GM12878 (cell line): ENCODE measurements around the gene HCN1. TPM values are rescaled to one million over a fixed set of nuclear protein-coding genes. Genes with fewer than 3 reads are reported as not detected.

ENCODE experiments used
- ATAC-seq: fragments of 200-7000 bp; cut with Tn5 transposase; 3 replicates; pipeline ENCODE4 v1.9.1; 2020; ENCODE audit warnings: mild to moderate bottlenecking, moderate library complexity
- BruUV-seq: library from RNA; stranded (reverse); fragments of 400-500 nt; replicated peaks from 2 replicates; lab custom pipeline; 2021; lab: Mats Ljungman, UMichigan
- CTCF ChIA-PET: fragments of 300-600 bp; sonication (Branson Sonifier 250); formaldehyde crosslinking; extraction: SDS; loops from one replicate; lab custom pipeline; 2021; ENCODE audit warnings: inconsistent platforms; lab: Yijun Ruan, JAX
- POLR2A ChIA-PET: fragments of 350-600 bp; formaldehyde crosslinking; extraction: SDS; loops from one replicate; lab custom pipeline; 2021; ENCODE audit warnings: inconsistent platforms; lab: Charles Lee
- RAD21 ChIA-PET: fragments of 300-600 bp; sonication (Branson Sonifier 250); formaldehyde crosslinking; loops from one replicate; lab custom pipeline; 2023; ENCODE audit warnings: antibody characterized with exemption; ENCODE audit not compliant: unreplicated experiment; lab: Charles Lee
- SMC1A ChIA-PET: fragments of 300-600 bp; sonication (Branson Sonifier 250); formaldehyde crosslinking; loops from one replicate; lab custom pipeline; 2023; ENCODE audit not compliant: unreplicated experiment, uncharacterized antibody; lab: Charles Lee
- DNase-seq: peaks from one replicate; pipeline ENCODE4 v3.0.0-alpha.2; 2011; ENCODE audit warnings: low read depth, low spot score
- FAIRE-seq: peaks from 3 replicates; lab custom pipeline; 2011; peaks lifted over from hg19 to GRCh38; lab: Jason Lieb, UNC
- H2AFZ ChIP-seq: 2 replicates; pipeline ENCODE4 v1.6.0; 2011; ENCODE audit warnings: low read depth, low read length, control low read depth; ENCODE audit not compliant: control insufficient read depth
- H3K27ac ChIP-seq: 2 replicates; pipeline ENCODE4 v1.5.1; 2011; ENCODE audit warnings: control low read depth; ENCODE audit not compliant: control insufficient read depth, insufficient read depth
- H3K27me3 ChIP-seq, 2 experiments: replicated peaks in 1 of 2; 2 replicates each; pipeline versions ENCODE4 v1.6.0 to v1.6.1; 2011; ENCODE audit warnings: low read length in 1 of 2; ENCODE audit not compliant: control insufficient read depth in 2 of 2, insufficient read depth in 2 of 2
- H3K36me3 ChIP-seq, 2 experiments: 2 replicates each; pipeline ENCODE4 v1.5.1; 2011; ENCODE audit warnings: low read length in 1 of 2; ENCODE audit not compliant: control insufficient read depth in 2 of 2, insufficient read depth in 2 of 2
- H3K4me1 ChIP-seq: 2 replicates; pipeline ENCODE4 v1.6.1; 2011; ENCODE audit warnings: mild to moderate bottlenecking, low read length, moderate library complexity, mixed read lengths; ENCODE audit not compliant: control insufficient read depth, insufficient read depth
- H3K4me2 ChIP-seq: 2 replicates; pipeline ENCODE4 v1.6.0; 2011; ENCODE audit warnings: control low read depth; ENCODE audit not compliant: control insufficient read depth, insufficient read depth
- H3K4me3 ChIP-seq: fragments of 200-600 bp; sonication (generic); 2 replicates; pipeline ENCODE4 v1.5.1; 2016
- H3K79me2 ChIP-seq: 2 replicates; pipeline ENCODE4 v1.6.0; 2011; ENCODE audit warnings: low read length; ENCODE audit not compliant: control insufficient read depth, insufficient read depth
- H3K9ac ChIP-seq: 2 replicates; pipeline ENCODE4 v1.8.0; 2011; ENCODE audit warnings: low read length, control low read depth, mixed read lengths; ENCODE audit not compliant: control insufficient read depth, insufficient read depth
- H3K9me3 ChIP-seq: replicated peaks from 3 replicates; pipeline ENCODE4 v1.5.1; 2011; ENCODE audit warnings: mild to moderate bottlenecking, low read length; ENCODE audit not compliant: control insufficient read depth, insufficient read depth
- H4K20me1 ChIP-seq: 2 replicates; pipeline ENCODE4 v1.6.0; 2011; ENCODE audit not compliant: control insufficient read depth, insufficient read depth
- ELK1 ChIP-seq: IDR thresholded peaks from 2 replicates; pipeline ENCODE4 v1.6.1; 2012; ENCODE audit warnings: low read depth, low read length, improper control_type of control experiment
- HCFC1 ChIP-seq: fragments of 150-350 bp; IDR thresholded peaks from 2 replicates; pipeline ENCODE4 v1.6.1; 2014; ENCODE audit warnings: low read length
- MTA2 ChIP-seq: fragments of 450-650 bp; IDR thresholded peaks from 2 replicates; pipeline ENCODE4 v1.6.1; 2016; ENCODE audit warnings: low read depth, mild to moderate bottlenecking, moderate library complexity
- MYC ChIP-seq: IDR thresholded peaks from 2 replicates; pipeline ENCODE4 v1.6.1; 2011; ENCODE audit warnings: mild to moderate bottlenecking, low read length, moderate library complexity, inconsistent platforms; ENCODE audit not compliant: insufficient read depth, insufficient replicate concordance, insufficient read length, severe bottlenecking
- NFXL1 ChIP-seq: fragments of 450-650 bp; IDR thresholded peaks from 2 replicates; pipeline ENCODE4 v1.6.1; 2017; ENCODE audit warnings: antibody characterized with exemption, mild to moderate bottlenecking, borderline replicate concordance
- NFYA ChIP-seq: IDR thresholded peaks from 2 replicates; pipeline ENCODE4 v1.6.1; 2011; ENCODE audit warnings: low read depth, mild to moderate bottlenecking, low read length, improper control_type of control experiment, borderline replicate concordance
- NFYB ChIP-seq: IDR thresholded peaks from 2 replicates; pipeline ENCODE4 v1.6.1; 2011; ENCODE audit warnings: low read depth, mild to moderate bottlenecking, low read length, improper control_type of control experiment, moderate library complexity; ENCODE audit not compliant: insufficient read depth
- NR2C2 ChIP-seq: IDR thresholded peaks from 2 replicates; pipeline ENCODE4 v1.6.1; 2011; ENCODE audit warnings: borderline replicate concordance, low read depth; ENCODE audit not compliant: control insufficient read depth, insufficient read length
- PML ChIP-seq: IDR thresholded peaks from 2 replicates; pipeline ENCODE4 v1.6.1; 2012; ENCODE audit warnings: low read length, inconsistent platforms
- RCOR1 ChIP-seq: conservative IDR thresholded peaks from 2 replicates; pipeline ENCODE4 v1.6.1; 2012; ENCODE audit warnings: low read depth, low read length, improper control_type of control experiment
- RUNX3 ChIP-seq: IDR thresholded peaks from 2 replicates; pipeline ENCODE4 v1.6.1; 2012; ENCODE audit warnings: low read length, inconsistent platforms
- SREBF1 ChIP-seq: IDR thresholded peaks from 2 replicates; pipeline ENCODE4 v1.6.1; 2012; ENCODE audit warnings: mild to moderate bottlenecking, low read length
- STAT3 ChIP-seq: IDR thresholded peaks from 2 replicates; pipeline ENCODE4 v1.6.1; 2011; ENCODE audit warnings: low read depth, low read length, improper control_type of control experiment
- ZNF622 ChIP-seq: fragments of 450-650 bp; IDR thresholded peaks from 2 replicates; pipeline ENCODE4 v1.6.1; 2017; ENCODE audit warnings: mild to moderate bottlenecking, inconsistent platforms
- ZZZ3 ChIP-seq: IDR thresholded peaks from 2 replicates; pipeline ENCODE4 v1.6.1; 2011; ENCODE audit warnings: low read depth; ENCODE audit not compliant: control insufficient read depth, insufficient read length
- WGBS: methylation state at CpG from one replicate; pipeline ENCODE4 v1.1.6; 2016; ENCODE audit warnings: low lambda C conversion rate; ENCODE audit not compliant: insufficient replicate concordance, insufficient coverage; ENCODE audit errors: missing lambda C conversion rate; 5-methylcytosine and 5-hydroxymethylcytosine counted together
- in situ Hi-C: fragments of 300-500 bp; cut with MboI; formaldehyde crosslinking; loops from 9 replicates; pipeline ENCODE4 v1.14.3; 2018; ENCODE audit warnings: mixed read lengths
- intact Hi-C: fragments of 100-400 bp; cut with micrococcal nuclease; formaldehyde crosslinking; loops from one replicate; pipeline ENCODE4 v1.14.2; 2022; ENCODE audit not compliant: unreplicated experiment
- polyA plus RNA-seq, 11 experiments: library from polyadenylated mRNA; depleted of rRNA in 4 of 11; unstranded in 6 of 11; stranded (reverse) in 5 of 11; fragments of >200 nt; fragmentation: Nextera tagmentation in 4 of 11; fragmentation: Illumina TruSeq in 1 of 11; extraction: Ambion mirVana in 4 of 11; extraction: Trizol in 1 of 11; gene quantifications; 1 replicate in 1 of 11; 2 replicates in 10 of 11; pipeline versions ENCODE4 v1.2.1 to v1.2.3, GENCODE V29; 2011 to 2016; ENCODE audit warnings: inconsistent platforms in 2 of 11, missing spikeins in 2 of 11, low read depth in 1 of 11
- total RNA-seq, 4 experiments: library from RNA; depleted of rRNA in 3 of 4; stranded (reverse); fragments of >200 nt in 3 of 4; fragmentation: Illumina TruSeq in 1 of 4; extraction: Trizol in 1 of 4; gene quantifications; 2 replicates each; pipeline versions ENCODE4 v1.2.1 to v1.2.3, GENCODE V29; 2013 to 2021
- TF ChIP-seq, protein P1 (sequence below): fragments of 450-650 bp; IDR thresholded peaks from 2 replicates; pipeline ENCODE4 v1.6.1; 2017; ENCODE audit warnings: mild to moderate bottlenecking, moderate library complexity
- TF ChIP-seq, protein P2 (sequence below), 3 experiments: IDR thresholded peaks in 2 of 3; conservative IDR thresholded peaks in 1 of 3; 2 replicates each; pipeline ENCODE4 v1.5.1; 2011; ENCODE audit warnings: low read depth in 3 of 3, low read length in 3 of 3, mild to moderate bottlenecking in 3 of 3, control low read depth in 2 of 3, moderate library complexity in 2 of 3, inconsistent platforms in 1 of 3, mixed read lengths in 1 of 3; ENCODE audit not compliant: control insufficient read depth in 2 of 3, insufficient read depth in 1 of 3; ENCODE audit errors: extremely low read depth in 1 of 3

HCN1 gene
- total and polyA plus RNA-seq, 10 of the 15 experiments (the other 5 are each of a cell fraction or from before 2014, with no cell fraction given) = not detected

GRCh38 chr5:45408067-45408466 lies 288.1 kb downstream of the HCN1 start (continued):
- TF ChIP-seq MYC (no peak), HCFC1 (no peak), NFYA (no peak), NFYB (no peak)

DNA sequence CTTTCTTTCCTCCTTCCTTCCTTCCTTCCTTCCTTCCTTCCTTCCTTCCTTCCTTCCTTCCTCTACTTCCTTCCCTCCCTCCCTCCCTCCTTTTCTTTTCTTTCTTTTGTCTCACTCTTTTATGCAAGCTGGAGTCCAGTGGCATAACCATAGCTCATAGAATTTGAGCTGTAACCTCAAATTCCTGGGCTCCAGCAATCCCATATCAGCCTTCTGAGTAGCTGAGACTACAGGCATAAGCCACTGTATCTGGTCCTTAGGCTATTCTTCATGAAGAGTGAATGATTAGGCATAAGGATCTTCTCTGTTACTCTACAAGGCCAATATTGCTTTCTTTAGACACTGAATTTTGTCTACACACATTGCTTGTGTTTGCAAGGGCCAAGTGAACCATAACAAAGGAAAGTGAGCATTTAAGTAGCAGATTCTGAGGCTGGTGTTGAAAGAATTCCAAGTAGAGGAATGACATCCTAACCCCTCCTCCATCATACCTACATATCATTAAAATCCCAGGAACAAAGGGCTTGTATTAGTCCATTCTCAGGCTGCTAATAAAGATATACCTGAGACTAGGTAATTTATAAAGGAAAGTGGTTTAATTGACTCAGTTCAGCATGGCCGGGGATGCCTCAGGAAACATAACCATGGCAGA lies 293.2 kb downstream of the HCN1 start:
- DNase-seq = no peak
- CTCF ChIA-PET = no interaction called here
- WGBS = 0% methylated on average over 1 of the region's 1 CpG
- no peak for TF ChIP-seq ZZZ3
- TF ChIP-seq NFXL1 = no peak
- no peak for TF ChIP-seq MTA2
- TF ChIP-seq ELK1 = no peak
- TF ChIP-seq, protein P1, sequence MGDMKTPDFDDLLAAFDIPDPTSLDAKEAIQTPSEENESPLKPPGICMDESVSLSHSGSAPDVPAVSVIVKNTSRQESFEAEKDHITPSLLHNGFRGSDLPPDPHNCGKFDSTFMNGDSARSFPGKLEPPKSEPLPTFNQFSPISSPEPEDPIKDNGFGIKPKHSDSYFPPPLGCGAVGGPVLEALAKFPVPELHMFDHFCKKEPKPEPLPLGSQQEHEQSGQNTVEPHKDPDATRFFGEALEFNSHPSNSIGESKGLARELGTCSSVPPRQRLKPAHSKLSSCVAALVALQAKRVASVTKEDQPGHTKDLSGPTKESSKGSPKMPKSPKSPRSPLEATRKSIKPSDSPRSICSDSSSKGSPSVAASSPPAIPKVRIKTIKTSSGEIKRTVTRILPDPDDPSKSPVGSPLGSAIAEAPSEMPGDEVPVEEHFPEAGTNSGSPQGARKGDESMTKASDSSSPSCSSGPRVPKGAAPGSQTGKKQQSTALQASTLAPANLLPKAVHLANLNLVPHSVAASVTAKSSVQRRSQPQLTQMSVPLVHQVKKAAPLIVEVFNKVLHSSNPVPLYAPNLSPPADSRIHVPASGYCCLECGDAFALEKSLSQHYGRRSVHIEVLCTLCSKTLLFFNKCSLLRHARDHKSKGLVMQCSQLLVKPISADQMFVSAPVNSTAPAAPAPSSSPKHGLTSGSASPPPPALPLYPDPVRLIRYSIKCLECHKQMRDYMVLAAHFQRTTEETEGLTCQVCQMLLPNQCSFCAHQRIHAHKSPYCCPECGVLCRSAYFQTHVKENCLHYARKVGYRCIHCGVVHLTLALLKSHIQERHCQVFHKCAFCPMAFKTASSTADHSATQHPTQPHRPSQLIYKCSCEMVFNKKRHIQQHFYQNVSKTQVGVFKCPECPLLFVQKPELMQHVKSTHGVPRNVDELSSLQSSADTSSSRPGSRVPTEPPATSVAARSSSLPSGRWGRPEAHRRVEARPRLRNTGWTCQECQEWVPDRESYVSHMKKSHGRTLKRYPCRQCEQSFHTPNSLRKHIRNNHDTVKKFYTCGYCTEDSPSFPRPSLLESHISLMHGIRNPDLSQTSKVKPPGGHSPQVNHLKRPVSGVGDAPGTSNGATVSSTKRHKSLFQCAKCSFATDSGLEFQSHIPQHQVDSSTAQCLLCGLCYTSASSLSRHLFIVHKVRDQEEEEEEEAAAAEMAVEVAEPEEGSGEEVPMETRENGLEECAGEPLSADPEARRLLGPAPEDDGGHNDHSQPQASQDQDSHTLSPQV = no peak
- no peak for TF ChIP-seq SREBF1
- no peak for TF ChIP-seq ZNF622
- TF ChIP-seq RUNX3 = no peak
- no peak for TF ChIP-seq PML
- no peak for TF ChIP-seq STAT3
- TF ChIP-seq, protein P2, sequence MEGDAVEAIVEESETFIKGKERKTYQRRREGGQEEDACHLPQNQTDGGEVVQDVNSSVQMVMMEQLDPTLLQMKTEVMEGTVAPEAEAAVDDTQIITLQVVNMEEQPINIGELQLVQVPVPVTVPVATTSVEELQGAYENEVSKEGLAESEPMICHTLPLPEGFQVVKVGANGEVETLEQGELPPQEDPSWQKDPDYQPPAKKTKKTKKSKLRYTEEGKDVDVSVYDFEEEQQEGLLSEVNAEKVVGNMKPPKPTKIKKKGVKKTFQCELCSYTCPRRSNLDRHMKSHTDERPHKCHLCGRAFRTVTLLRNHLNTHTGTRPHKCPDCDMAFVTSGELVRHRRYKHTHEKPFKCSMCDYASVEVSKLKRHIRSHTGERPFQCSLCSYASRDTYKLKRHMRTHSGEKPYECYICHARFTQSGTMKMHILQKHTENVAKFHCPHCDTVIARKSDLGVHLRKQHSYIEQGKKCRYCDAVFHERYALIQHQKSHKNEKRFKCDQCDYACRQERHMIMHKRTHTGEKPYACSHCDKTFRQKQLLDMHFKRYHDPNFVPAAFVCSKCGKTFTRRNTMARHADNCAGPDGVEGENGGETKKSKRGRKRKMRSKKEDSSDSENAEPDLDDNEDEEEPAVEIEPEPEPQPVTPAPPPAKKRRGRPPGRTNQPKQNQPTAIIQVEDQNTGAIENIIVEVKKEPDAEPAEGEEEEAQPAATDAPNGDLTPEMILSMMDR (IDR thresholded peaks at IDR 0.05 in 2 of 3, conservative IDR thresholded peaks at IDR 0.05 in 1 of 3; ENCODE audit: control insufficient read depth in 2 of 3, extremely low read depth in 1 of 3, insufficient read depth in 1 of 3, low read depth in 3 of 3, low read length in 3 of 3) = no peak
- no peak for TF ChIP-seq NR2C2
- no peak for TF ChIP-seq RCOR1

More for the DNA sequence above, 293.2 kb downstream of the HCN1 start:
- SMC1A ChIA-PET = no interaction called here
- no peaks in the 10 kb centered on the region for H3K9me3 ChIP-seq
- H3K36me3 ChIP-seq = no peaks in the 10 kb centered on the region
- no TSS peak for BruUV-seq
- no peak overlapping the region for H3K27ac ChIP-seq
- H3K4me2 ChIP-seq = no peak overlapping the region
- H3K27me3 ChIP-seq = no peaks in the 10 kb centered on the region
- no peak for FAIRE-seq
- no peak overlapping the region for H3K9ac ChIP-seq
- in situ Hi-C loops = no loop called here
- no peak overlapping the region for H2AFZ ChIP-seq
- ATAC-seq = no peak
- RAD21 ChIA-PET = no interaction called here
- no peaks in the 10 kb centered on the region for H3K79me2 ChIP-seq
- no peak overlapping the region for H3K4me3 ChIP-seq
- intact Hi-C loops = no loop called here
- POLR2A ChIA-PET = no interaction called here
- H4K20me1 ChIP-seq = no peaks in the 10 kb centered on the region
- no peaks in the 10 kb centered on the region for H3K4me1 ChIP-seq
